GM21447 (cell line): Measurements from ENCODE around the gene GGT7.
"Not testable (repeated sequence)": the region's sequence is repeated elsewhere in the genome, so short reads cannot be mapped to it uniquely, and the experiment has no call there.

ENCODE experiments used
- ATAC-seq: cut with Tn5 transposase; IDR thresholded peaks from one replicate; pipeline ENCODE4 v1.9.1; 2021; ENCODE audit not compliant: unreplicated experiment

The GGT7 gene, protein sequence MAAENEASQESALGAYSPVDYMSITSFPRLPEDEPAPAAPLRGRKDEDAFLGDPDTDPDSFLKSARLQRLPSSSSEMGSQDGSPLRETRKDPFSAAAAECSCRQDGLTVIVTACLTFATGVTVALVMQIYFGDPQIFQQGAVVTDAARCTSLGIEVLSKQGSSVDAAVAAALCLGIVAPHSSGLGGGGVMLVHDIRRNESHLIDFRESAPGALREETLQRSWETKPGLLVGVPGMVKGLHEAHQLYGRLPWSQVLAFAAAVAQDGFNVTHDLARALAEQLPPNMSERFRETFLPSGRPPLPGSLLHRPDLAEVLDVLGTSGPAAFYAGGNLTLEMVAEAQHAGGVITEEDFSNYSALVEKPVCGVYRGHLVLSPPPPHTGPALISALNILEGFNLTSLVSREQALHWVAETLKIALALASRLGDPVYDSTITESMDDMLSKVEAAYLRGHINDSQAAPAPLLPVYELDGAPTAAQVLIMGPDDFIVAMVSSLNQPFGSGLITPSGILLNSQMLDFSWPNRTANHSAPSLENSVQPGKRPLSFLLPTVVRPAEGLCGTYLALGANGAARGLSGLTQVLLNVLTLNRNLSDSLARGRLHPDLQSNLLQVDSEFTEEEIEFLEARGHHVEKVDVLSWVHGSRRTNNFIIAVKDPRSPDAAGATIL

DNA sequence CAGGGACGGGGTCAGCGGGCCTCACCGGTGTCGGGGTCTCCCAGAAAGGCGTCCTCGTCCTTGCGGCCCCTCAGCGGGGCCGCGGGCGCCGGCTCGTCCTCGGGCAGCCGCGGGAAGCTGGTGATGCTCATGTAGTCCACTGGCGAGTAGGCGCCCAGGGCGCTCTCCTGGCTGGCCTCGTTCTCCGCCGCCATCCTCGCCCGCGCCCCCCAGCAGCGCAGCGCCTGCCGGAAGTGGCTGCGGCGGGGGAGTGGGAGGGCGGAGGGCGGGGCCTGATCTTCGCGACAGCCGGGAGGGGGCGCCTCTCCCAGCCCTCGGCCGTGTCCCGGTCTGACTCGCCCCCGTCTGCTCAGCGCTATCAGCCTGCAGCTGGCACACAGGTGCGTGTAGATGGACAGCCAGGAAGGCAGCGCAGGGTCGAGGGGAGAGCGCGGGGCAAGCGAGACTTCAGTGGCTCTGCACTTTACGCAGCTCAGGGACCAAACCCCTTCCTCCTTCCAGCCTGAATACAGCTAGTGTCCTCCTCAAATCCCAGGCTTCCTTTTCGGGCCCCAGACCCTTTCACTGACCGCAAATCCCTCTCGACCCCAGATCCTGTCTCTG lies at the start of gene GGT7:
Gene GGT7 (minus strand): TSS at position 235 of the 603 bp plus-strand sequence. CDS start 41 bp downstream, at position 194.
- ATAC-seq, result peak; percentile 36

DNA sequence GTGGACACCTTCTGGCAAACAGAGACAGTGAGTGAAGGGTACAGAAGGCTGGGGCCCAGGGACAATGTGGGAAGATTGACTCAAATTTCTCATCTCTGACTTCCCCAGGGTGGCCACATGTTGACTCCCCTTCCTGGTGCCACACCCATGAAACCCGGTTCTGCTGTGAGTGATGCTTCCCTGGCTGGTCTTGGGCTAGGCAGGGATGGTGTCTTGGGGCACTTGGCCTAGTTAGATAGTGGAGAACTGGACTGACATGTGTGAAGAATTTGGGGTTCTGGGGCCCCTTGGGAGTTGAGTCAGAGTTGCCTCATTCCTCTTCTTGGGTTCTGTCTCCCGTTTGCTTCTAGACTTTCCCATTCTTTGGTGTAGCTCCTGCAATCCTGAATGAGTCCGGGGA lies 48.8 kb upstream of the GGT7 start:
- ATAC-seq, result no peak

DNA sequence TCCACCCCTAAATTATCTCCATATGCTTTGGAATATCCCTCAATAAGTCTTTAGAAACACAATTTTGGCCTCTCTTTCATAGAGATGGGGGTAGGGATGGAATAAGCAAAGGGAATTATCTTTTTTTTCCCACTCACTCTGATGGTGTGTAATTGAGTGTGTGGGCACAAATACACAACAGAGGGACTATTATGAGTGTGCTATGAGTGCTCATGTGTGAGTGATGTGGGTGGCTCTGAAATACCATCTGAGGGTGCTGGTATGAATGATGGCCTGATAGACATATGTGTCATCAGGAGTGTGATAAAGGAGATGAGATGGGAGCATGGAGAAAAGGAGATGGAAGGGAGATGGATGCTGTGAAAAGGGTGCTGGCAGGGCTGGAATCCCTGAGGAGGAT lies 47.4 kb upstream of the GGT7 start:
- no peak for ATAC-seq

DNA sequence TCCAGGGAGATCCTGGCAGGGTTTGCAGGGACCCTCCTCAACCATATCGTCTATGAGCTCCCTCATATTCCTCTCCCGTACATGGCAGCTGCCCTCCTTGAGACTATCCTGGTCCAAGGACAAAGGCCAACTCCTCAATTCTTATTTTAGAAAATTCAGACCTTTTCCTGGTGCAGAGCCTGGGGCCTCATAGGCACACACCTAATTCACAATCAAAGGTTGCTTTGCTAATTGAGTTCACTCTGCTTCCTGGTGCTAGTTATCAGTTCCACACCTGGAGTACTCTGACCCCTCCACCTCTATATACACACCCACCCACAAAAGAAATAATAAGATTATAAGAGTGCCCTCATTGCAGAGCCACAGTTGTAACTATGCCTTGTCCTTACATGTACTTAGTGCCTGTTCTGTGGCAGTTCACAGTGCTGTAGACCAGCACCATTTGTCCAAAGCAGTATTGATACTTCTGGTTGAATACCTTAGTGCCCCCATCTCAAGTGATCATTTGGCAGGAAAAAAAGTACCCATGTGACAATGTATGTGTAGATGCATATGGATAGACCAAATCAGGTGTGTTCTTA lies 44.2 kb upstream of the GGT7 start:
- ATAC-seq, result no peak

DNA sequence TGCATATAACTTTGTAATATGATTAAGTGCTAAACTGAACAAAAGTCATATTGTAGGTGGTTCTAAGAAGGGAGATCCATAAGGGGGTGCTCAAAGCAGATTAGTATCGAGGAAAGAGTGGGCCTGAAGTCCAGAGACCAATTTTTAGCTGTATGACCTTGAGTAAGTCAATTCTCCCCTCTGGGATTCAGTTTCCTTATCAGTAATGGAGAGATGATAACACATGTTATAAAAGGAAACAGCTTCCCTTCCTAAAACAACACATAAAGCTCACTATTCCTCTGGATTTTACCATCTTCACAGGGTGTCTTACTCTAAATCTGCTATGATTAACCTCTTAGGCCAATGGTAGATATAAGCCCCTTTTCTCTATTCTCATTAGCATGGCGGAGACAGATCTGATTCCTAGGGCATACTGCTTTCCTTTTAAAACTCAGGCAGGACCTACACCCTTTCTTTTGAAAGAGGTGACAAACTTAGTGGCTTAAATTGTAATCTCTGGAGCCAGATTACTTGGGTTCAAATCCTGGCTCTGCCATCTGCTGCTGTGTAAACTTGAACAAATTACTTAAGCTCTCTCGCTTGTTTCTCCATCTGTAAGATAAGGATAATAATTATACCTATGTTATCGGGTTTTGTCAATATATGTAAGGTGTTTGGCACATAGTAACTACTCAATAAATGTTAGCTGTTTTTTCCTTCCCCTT lies 43.2 kb upstream of the GGT7 start:
- ATAC-seq, result no peak

DNA sequence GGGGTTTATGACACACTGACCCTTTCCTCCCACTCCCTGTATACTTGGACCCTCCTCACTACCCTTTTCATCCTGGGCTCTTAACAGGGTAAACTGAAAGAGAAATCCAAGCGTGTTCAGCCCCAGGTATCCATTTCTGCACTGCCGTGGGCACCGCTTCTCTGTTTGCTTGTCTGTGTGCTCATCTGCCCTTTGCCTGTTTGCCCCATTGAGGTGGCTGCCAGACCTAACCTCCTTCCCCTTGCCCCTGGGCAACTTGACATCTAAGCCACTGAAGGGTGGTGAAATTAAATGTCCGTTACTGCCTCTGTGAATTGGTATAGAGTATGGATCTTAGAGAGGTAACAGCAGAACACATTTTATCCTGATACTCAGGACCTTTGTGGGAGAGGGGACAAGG lies 42.5 kb upstream of the GGT7 start:
- no peak for ATAC-seq

DNA sequence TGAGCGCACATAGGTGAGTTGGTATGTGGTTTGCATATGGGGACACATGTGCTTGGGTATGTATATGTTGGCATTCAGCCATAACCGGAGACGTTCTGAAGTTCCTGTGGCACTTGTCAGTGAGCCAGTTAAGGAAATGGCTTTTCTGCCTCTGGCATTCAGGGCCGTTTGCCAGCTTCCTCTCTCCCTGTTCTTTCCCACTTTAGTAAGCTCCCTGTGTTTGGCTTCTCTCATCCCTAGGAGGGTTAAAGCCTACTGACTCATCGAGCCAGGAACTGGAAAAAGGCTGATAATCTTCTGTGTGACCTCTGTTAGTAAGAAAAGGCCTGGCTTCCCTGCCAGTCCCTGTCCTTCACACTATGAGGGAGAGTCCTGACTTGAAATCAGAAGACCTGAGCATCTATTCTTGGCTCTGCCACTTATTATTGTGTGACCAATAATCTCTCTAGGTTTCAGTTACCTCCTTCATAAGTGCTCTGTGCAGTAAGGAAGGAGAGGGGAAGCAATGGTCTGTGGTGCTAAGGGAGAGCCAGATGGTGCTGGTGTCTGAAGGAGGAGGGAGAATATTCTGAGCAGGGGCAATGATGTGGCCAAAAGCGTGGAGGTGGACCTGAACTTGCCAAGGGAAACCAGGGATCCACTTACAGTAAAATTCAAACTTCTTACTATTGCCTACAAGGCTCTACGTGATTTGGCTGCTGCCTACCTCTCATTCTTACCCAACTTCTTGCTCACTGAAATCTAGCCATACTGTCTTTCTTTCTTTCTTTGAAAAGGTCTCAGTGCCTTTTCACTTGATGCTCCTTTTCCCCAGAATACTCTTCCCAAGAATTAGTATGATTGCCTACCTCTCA lies 35.2 kb upstream of the GGT7 start:
- ATAC-seq, result no peak

DNA sequence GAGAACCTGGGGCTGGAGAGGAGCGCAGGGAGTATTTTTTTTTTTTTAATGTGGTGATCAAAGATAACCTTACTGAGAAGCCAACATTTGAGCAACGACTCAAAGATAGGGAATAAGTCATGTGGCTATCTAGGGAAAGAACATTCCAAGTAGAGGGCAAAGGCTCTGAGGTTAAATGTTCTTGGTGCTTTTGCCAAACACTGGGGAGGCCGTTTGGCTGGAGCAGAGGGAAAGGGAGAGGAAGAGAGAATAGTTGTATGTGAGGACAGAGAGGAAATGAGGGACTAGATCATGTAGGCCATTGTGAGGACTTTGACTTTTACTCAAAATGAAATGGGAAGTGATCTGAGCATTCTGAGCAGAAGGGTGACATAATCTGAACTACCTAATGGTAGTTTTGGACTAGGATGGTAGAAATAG lies 31.6 kb upstream of the GGT7 start:
- ATAC-seq, result no peak

DNA sequence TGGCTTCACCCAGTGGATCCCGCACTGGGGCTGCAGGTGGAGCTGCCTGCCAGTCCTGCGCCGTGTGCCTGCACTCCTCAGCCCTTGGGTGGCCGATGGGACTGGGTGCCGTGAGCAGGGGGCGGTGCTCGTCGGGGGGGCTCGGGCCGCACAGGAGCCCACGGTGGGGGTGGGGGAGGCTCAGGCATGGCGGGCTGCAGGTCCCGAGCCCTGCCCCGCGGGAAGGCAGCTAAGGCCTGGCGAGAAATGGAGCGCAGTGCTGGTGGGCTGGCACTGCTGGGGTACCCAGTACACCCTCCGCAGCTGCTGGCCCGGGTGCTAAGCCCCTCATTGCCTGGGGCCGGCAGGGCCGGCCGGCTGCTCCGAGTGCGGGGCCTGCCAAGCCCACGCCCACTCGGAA lies 26.1 kb upstream of the GGT7 start:
- not testable (repeated sequence) for ATAC-seq

DNA sequence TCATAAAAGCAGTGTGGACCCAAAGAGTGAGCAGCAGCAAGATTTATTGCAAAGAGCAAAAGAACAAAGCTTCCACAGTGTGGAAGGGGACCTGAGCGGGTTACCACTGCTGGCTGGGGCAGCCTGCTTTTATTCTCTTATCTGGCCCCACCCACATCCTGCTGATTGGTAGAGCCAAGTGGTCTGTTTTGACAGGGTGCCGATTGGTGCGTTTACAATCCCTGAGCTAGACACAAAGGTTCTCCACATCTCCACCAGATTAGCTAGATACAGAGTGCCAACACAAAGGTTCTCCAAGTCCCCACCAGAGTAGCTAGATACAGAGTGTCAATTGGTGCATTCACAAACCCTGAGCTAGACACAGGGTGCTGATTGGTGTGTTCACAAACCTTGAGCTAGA lies 25.5 kb upstream of the GGT7 start:
- ATAC-seq, result not testable (repeated sequence)

DNA sequence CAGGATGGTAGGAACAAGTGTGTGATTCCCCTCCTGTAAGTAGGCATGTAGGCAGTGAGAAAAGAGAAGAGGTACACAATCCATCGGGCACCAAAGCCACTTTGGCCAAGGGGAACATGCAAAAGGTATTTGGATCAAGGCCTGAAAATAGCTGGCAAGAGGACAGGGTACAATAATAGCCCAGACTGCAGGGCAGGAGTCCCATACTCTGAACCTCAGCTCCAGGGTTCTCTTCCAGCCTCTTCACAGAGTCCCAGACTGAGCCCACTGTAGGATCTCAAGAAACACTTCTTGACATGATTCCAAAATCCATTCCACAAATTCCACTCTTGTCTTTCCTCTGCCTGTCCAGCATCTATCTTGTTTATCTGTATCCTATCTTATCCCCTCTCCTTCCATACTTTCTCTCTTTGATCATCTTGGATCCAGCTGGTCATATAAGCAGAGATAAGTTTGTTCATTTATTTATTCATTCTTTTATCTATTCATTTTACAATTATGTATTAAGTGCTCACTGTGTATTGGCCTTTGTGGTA lies 23.5 kb upstream of the GGT7 start:
- no peak for ATAC-seq

DNA sequence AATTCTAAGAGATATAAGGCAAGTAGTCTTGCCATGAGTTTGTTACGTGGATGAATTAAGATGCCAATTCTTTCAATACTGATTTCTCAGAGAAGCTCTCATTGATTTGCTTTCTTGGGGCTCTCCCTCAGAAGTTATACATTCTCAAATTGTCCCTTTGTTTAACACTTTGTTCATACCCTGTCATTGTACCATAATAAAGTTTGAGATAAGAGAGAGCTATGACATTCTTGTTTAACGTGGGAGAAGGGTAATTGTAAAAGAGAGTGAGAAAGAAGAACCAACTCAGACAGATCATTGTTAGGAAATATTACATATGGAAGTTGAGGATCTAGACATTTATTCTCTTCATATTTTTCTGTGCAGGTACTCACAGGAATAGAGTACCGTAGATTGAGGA lies 22.8 kb upstream of the GGT7 start:
- no peak for ATAC-seq

DNA sequence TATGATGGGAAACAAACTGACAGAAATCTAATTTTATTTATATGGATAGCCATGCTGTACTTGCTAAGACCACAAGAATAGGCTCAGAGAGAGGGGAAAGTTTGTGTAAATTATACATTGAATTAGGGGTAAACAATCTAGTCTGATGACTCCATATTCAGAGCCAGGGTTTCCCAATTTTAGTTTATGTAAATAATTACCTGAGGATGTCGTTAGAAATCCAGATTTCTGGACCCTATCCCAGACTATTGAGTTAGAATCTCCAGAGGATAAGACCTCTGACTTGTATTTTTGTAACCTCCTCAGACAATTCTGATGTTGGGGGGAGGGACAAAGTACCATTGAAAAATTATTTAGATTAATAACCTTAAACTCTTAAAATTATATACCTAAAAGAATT lies 22.1 kb upstream of the GGT7 start:
- ATAC-seq, result no peak

DNA sequence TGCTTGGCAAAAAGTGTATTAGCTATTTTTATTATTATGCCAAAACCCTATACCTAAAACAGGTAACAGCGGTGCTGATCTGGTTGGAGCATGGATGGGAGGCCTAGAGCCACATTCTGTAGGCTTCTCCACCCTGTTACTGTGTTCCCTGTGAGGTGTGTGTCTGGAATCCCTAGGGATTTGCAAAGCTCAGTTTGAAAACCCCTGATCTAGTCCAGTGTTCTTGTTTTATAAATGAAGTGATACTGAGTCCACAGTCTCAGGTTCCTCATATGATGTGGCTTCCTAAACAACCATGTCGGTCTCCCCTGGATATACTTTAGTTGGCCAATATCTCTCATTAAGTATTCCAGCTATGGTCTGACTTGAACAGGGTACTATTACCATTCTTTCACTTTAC lies 20.0 kb upstream of the GGT7 start:
- no peak for ATAC-seq

DNA sequence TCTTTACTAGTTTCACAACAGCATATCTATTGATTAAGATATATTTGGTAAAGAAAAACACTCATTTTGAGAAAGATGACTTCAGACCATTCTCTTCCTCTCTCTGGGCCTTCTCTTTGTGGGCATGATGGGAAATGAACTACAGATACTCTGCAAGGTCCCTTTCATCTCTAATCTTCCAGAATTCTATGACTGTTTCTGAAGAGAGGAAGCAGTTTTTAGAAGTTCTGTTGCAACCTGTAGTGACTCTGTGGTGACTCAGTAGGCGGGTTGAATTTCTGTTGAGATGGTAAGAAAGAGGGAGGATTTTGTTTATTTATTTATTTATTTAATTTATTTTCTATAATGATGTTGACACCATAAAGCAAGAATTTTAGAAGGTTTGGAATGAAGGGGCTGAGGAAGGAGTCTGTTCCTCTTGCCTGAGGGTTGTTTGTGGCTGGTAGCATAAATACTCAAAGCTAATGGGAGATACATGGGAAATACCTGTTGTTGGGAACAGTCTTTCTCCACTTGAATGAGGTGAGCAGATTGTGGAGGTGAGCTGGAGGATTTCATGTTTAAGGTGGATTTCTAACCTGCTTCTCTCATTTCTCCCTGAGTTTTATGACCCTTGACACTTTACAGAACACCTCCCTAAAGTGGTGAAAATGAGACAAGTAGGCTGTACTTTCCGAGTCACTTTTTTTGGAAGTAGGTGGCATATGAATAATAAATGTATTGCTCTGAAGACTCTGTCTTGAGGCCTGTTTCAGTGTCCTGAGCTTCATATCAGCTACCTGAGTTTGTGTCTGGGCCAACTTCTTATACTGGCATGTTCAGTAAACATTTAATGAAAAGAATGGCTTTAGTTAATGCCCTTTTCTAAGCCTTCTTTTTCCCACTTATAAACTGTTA lies 18.8 kb upstream of the GGT7 start:
- no peak for ATAC-seq

DNA sequence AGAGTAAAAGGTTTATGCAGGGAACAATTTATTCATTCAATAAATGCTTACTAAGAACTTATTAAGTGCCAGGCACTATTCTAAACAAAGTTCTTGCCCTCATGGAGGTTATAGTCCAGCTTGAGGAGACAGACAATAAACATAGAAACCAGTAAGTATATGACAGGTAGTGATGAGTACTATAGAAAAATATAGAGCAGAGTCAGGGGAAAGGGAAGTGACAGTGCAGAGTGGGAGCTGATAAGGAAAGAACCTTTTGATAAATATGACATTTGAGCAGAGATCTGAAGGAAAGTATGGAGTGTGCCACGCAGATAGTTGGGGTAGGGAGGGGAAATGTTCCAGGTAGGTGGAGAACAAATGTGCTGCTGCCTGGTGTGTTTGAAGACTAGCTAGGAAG lies 15.8 kb upstream of the GGT7 start:
- ATAC-seq, result no peak

DNA sequence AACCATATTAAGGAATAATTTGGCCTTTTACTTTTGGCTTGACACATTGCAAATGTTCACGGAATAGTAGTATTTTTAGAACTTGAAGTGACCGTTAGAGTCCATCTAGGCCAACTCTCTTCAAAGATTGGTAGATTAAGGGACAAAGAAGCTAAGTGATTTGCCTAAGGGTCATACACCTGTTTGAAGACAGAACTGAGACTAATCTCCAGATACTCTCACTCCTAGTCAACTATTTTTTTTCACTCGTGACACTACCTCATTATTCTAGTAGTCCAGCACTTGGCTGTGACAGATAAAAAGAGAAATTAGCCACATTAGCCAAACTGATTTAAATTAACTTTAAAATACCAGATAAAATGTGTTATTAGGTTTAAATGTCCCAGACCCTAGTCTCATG lies 14.4 kb upstream of the GGT7 start:
- ATAC-seq, result no peak

DNA sequence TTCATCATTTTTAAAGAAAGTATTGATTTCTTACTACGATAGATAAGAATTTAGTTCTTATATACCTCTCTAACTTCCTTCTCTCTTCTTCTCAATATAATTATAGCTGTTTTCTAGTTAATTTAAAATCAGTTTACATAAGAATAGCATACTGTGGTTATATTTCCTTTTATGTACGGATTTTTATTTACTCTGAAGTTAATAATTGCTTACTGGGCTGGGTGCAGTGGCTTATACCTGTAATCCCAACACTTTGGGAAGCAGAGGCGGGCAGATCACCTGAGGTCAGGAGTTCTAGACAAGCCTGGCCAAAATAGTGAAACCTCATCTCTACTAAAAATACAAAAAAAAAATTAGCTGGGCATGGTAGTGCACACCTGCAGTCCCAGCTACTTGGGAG lies 13.5 kb upstream of the GGT7 start:
- ATAC-seq, result no peak

DNA sequence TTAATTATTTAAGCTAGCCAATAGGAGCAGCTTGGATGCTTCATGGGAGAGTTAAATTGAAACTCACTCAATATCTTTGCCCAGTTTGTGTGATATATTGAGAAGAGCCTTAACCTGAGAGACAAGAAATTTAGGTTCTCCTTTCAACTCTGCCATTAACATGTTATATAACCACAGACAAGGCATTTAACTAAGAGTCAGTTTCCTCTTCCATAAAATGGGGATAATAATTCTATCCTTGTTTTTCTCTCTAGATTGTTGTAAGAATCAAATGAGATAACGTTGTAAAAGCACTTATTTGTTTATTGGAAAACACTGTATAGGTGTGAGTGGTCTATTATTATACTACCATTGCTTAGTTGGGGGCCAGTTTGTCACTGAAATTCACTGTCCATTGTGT lies 11.6 kb upstream of the GGT7 start:
- no peak for ATAC-seq
